ENCODE data around the gene PSENEN. TPM values are rescaled to one million over a fixed set of nuclear protein-coding genes. Genes with fewer than 3 reads are reported as not detected.
A peak's percentile ranks its signal among the peaks of the same experiment; 100 is the strongest.

The PSENEN gene
- total and polyA plus RNA-seq, 9 of the 15 experiments (the other 6 are each of a cell fraction or from before 2014, with no cell fraction given) = 34.5 to 299 (median 61.1) TPM

- TF ChIP-seq ELF1 (tag; IDR thresholded peaks at IDR 0.05) = peak; percentile 84; the same call in 1 of the 2 replicates
- TF ChIP-seq, protein P1, sequence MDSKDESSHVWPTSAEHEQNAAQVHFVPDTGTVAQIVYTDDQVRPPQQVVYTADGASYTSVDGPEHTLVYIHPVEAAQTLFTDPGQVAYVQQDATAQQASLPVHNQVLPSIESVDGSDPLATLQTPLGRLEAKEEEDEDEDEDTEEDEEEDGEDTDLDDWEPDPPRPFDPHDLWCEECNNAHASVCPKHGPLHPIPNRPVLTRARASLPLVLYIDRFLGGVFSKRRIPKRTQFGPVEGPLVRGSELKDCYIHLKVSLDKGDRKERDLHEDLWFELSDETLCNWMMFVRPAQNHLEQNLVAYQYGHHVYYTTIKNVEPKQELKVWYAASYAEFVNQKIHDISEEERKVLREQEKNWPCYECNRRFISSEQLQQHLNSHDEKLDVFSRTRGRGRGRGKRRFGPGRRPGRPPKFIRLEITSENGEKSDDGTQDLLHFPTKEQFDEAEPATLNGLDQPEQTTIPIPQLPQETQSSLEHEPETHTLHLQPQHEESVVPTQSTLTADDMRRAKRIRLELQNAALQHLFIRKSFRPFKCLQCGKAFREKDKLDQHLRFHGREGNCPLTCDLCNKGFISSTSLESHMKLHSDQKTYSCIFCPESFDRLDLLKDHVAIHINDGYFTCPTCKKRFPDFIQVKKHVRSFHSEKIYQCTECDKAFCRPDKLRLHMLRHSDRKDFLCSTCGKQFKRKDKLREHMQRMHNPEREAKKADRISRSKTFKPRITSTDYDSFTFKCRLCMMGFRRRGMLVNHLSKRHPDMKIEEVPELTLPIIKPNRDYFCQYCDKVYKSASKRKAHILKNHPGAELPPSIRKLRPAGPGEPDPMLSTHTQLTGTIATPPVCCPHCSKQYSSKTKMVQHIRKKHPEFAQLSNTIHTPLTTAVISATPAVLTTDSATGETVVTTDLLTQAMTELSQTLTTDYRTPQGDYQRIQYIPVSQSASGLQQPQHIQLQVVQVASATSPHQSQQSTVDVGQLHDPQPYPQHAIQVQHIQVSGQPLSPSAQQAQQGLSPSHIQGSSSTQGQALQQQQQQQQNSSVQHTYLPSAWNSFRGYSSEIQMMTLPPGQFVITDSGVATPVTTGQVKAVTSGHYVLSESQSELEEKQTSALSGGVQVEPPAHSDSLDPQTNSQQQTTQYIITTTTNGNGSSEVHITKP (IDR thresholded peaks at IDR 0.05; ENCODE audit: partially characterized antibody) = peak; percentile 97
- peak; percentile 79; the same call in 1 of the 2 replicates for TF ChIP-seq FOXP1 (CRISPR knock-in tag; IDR thresholded peaks at IDR 0.05)
- no peak for TF ChIP-seq ERF (CRISPR knock-in tag; IDR thresholded peaks at IDR 0.05)
- TF ChIP-seq CBFA2T2 (conservative IDR thresholded peaks at IDR 0.05) = no peak
- no peak for TF ChIP-seq ZEB2 (IDR thresholded peaks at IDR 0.05)
- TF ChIP-seq SP2 (IDR thresholded peaks at IDR 0.05; ENCODE audit: extremely low read depth, low read depth, low read length, poor library complexity, severe bottlenecking) = peak; percentile 96
- no peak for TF ChIP-seq GATAD2B (IDR thresholded peaks at IDR 0.05; ENCODE audit: borderline replicate concordance)
- no peak for TF ChIP-seq CBFA2T3 (IDR thresholded peaks at IDR 0.05)
- peak in 1 of 2 experiments; percentile 46; a peak in 1 of 4 replicates for TF ChIP-seq KDM4B (IDR thresholded peaks at IDR 0.05; ENCODE audit: borderline replicate concordance in 2 of 2, low read depth in 1 of 2)
- TF ChIP-seq SMARCB1 (IDR thresholded peaks at IDR 0.05; ENCODE audit: insufficient read length, low read depth) = no peak
- TF ChIP-seq MAZ (CRISPR knock-in tag; conservative IDR thresholded peaks at IDR 0.05 in 1 of 2, IDR thresholded peaks at IDR 0.05 in 1 of 2) = peak; percentile 62 to 77
- no peak for TF ChIP-seq MEF2D (tag; conservative IDR thresholded peaks at IDR 0.05; ENCODE audit: low read depth)
- TF ChIP-seq CBX1 (IDR thresholded peaks at IDR 0.05; ENCODE audit: low read depth) = no peak
- TF ChIP-seq CBFB (CRISPR knock-in tag; IDR thresholded peaks at IDR 0.05) = peak; percentile 97
- peak; percentile 91 for TF ChIP-seq GTF2E2 (tag; IDR thresholded peaks at IDR 0.05)
- no peak for TF ChIP-seq ZFP91 (CRISPR knock-in tag; IDR thresholded peaks at IDR 0.05)
- TF ChIP-seq PML (IDR thresholded peaks at IDR 0.05; ENCODE audit: low read length) = peak; percentile 55; the same call in 1 of the 2 replicates
- TF ChIP-seq ZNF79 (CRISPR knock-in tag; IDR thresholded peaks at IDR 0.05; ENCODE audit: low read depth) = no peak
- TF ChIP-seq ZNF830 (CRISPR knock-in tag; IDR thresholded peaks at IDR 0.05) = no peak
- peak; percentile 66; the same call in 1 of the 2 replicates for TF ChIP-seq NR2C2 (CRISPR knock-in tag; IDR thresholded peaks at IDR 0.05)
- TF ChIP-seq NR2C2 (tag; IDR thresholded peaks at IDR 0.05) = peak; percentile 97
- TF ChIP-seq ASH1L (IDR thresholded peaks at IDR 0.05; ENCODE audit: borderline replicate concordance, low read depth, partially characterized antibody) = peak; percentile 100
- TF ChIP-seq EGR1 (conservative IDR thresholded peaks at IDR 0.05) = peak; percentile 95
- 0 out of 2 replicates have a peak, but pooled peaks have one; percentile 56 for TF ChIP-seq TCF7 (IDR thresholded peaks at IDR 0.05; ENCODE audit: borderline replicate concordance)
These were observed 12.5 kb downstream of the PSENEN start, which contains the start of gene PROSER3 (continued) for GRCh38 chr19:35757749-35758608.
